Heart right ventricle (tissue), 16 donors: ENCODE measurements around the gene CACNA1C. TPM values are rescaled to one million over a fixed set of nuclear protein-coding genes. Genes with fewer than 3 reads are reported as not detected.
A peak's percentile ranks its signal among the peaks of the same experiment; 100 is the strongest.

ENCODE experiments used
- ATAC-seq, 8 donors: fragments of 200-7000 bp; cut with Tn5 transposase; one replicate each; pipeline ENCODE4 v1.9.1; 2020; ENCODE audit warnings: mild to moderate bottlenecking in 8 of 8, moderate library complexity in 8 of 8, moderate number of reproducible peaks in 1 of 8
- DNase-seq, 2 donors: peaks; one replicate each; pipeline ENCODE4 v3.0.0-alpha.2; 2020
- H3K27ac ChIP-seq, 10 donors: fragments of 200-600 bp; sonication (generic) in 2 of 10; one replicate each; pipeline versions ENCODE4 v1.5.0 to v1.8.0; 2020 to 2022; ENCODE audit warnings: mild to moderate bottlenecking in 3 of 10
- H3K27me3 ChIP-seq, 7 donors: fragments of 200-600 bp; one replicate each; pipeline ENCODE4 v1.8.0; 2021 to 2022; ENCODE audit warnings: mild to moderate bottlenecking in 2 of 7
- H3K36me3 ChIP-seq, 9 donors: fragments of 200-600 bp; sonication (generic) in 1 of 9; one replicate each; pipeline versions ENCODE4 v1.5.0 to v1.8.0; 2020 to 2022; ENCODE audit warnings: mild to moderate bottlenecking in 2 of 9
- H3K4me1 ChIP-seq, 9 donors: fragments of 200-600 bp; sonication (generic) in 1 of 9; one replicate each; pipeline versions ENCODE4 v1.5.0 to v1.8.0; 2020 to 2022; ENCODE audit warnings: mild to moderate bottlenecking in 4 of 9
- H3K4me3 ChIP-seq, 10 donors: fragments of 200-600 bp; sonication (generic) in 2 of 10; one replicate each; pipeline versions ENCODE4 v1.5.0 to v1.8.0; 2020 to 2022; ENCODE audit warnings: mild to moderate bottlenecking in 7 of 10, moderate library complexity in 2 of 10
- H3K9me3 ChIP-seq, 11 donors: fragments of 200-600 bp in 10 of 11; sonication (generic) in 2 of 11; one replicate each; pipeline versions ENCODE4 v1.5.0 to v1.8.0; 2013 to 2022; ENCODE audit warnings: mild to moderate bottlenecking in 2 of 11, control low read depth in 1 of 11, moderate library complexity in 1 of 11
- WGBS, 2 donors: extraction: QIAGEN DNeasy Blood & Tissue Kit; methylation state at CpG; one replicate each; pipeline ENCODE4 v1.1.7; 2013; ENCODE audit warnings: inconsistent platforms in 1 of 2; 5-methylcytosine and 5-hydroxymethylcytosine counted together
- intact Hi-C, 10 donors: fragments of 100-400 bp; cut with DNase I; formaldehyde crosslinking; loops; one replicate each; pipeline versions ENCODE4 v1.11.1 to v1.14.2; 2022
- polyA plus RNA-seq, 2 donors: library from polyadenylated mRNA; stranded (reverse); fragments of 200-250 nt; gene quantifications; one replicate each; pipeline ENCODE4 v1.2.3, GENCODE V29; 2013
- total RNA-seq, 10 donors: library from RNA; stranded (reverse); fragmentation: NEBNext Ultra II Directional in 3 of 10; extraction: Animal tissue kit (Norgen Biotek cat#: 25700) in 3 of 10; gene quantifications; one replicate each; pipeline versions ENCODE4 v1.2.1 to v1.2.4, GENCODE V29; 2021 to 2023
- TF ChIP-seq, protein P1 (sequence below), 9 donors: fragments of 200-600 bp; sonication (generic) in 2 of 9; IDR thresholded peaks; one replicate each; pipeline versions ENCODE4 v1.5.0 to v1.8.0; 2021 to 2022; ENCODE audit warnings: antibody characterized with exemption in 9 of 9, mild to moderate bottlenecking in 5 of 9, moderate library complexity in 1 of 9
- donor health status: Arrhythmogenic right ventricular cardiomyopathy.
- donor health status: ischemic (EF 13 %, LVEDD 7.1; RV severe dilation, severe dysfunction).
- donor health status: healthy with polysubstance abuse.
- donor health status: DM: no; HTN: yes; CAD: no.
- donor health status: DM: no; HTN: no; CAD: no.
- donor health status: ischemic (EF 25% LVEDD 6.9; RV normal size, moderate dysfunction).
- donor health status: ischemic (EF 25% LVEDD 5.7; RV mildly dilated, moderate dysfunction).
- donor health status: healthy.
- donor health status: DM: yes; HTN: yes; CAD: no.
- donor health status: Ischemic cardiomyopathy.
- donor health status: ischemic (EF 35%, LVEDD 5.7; RV mildly dilated, moderate dysfunction).
- donor health status: nonischemic (EF 11% LVEDD 7.7; RV severe dilation, severe dysfunction).
- donor health status: DM: yes; HTN: yes; CAD: no.
- donor health status: PGD.
- donor health status: ischemic (EF 29% LVEDD 5.4; RV normal size, mild dysfunction).
- donor health status: nonischemic (EF 23%, LVEDD 6.1; RV moderate dilation, normal function).

CACNA1C gene
- total and polyA plus RNA-seq, 12 donors, result 19.1 to 222 (median 183) TPM

DNA sequence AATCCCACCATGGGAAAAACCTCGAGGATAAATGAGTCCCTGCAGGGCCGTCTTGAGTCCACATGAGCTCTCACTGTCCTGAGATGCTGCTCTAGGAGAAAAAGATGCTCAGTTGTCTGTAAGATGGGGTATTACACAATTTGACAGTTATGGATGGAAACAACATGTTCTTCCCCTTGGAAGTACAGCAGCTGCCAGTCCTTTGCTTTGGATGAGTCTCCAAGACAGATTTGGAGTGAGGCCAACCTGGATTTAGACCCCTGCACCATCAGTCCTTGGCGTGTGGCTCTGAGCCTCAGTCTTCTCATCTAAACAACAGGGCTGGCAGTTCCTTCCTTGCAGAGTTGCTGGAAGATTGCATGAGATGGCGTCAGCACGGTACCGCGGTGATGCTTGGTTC is 432.9 kb downstream of the CACNA1C start:
- DNase-seq (no peak), ATAC-seq (peak in 2 of 8 donors; percentile 26 to 33)
- H3K4me1 ChIP-seq, result peaks cover 0 to 62% (median 12%) of the 10 kb centered on the region in 9 donors
- intact Hi-C loops, result loop anchor here in 1 of 10 donors (5.0 kb wide), 1 partner anchor 33 kb away; no protein-coding TSS in a partner anchor
- H3K27me3 ChIP-seq, result no peaks in the 10 kb centered on the region
- no peaks in the 10 kb centered on the region for H3K9me3 ChIP-seq
- H3K27ac ChIP-seq, result peak overlapping the region in 1 of 10 donors; percentile 39
- peaks cover 0 to 49% (median 4%) of the 10 kb centered on the region in 9 donors for H3K36me3 ChIP-seq
- no peak overlapping the region for H3K4me3 ChIP-seq
- TF ChIP-seq, protein P1, sequence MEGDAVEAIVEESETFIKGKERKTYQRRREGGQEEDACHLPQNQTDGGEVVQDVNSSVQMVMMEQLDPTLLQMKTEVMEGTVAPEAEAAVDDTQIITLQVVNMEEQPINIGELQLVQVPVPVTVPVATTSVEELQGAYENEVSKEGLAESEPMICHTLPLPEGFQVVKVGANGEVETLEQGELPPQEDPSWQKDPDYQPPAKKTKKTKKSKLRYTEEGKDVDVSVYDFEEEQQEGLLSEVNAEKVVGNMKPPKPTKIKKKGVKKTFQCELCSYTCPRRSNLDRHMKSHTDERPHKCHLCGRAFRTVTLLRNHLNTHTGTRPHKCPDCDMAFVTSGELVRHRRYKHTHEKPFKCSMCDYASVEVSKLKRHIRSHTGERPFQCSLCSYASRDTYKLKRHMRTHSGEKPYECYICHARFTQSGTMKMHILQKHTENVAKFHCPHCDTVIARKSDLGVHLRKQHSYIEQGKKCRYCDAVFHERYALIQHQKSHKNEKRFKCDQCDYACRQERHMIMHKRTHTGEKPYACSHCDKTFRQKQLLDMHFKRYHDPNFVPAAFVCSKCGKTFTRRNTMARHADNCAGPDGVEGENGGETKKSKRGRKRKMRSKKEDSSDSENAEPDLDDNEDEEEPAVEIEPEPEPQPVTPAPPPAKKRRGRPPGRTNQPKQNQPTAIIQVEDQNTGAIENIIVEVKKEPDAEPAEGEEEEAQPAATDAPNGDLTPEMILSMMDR (IDR thresholded peaks at IDR 0.05), result no peak
- 75 to 77% methylated on average over 7 of the region's 7 CpGs for WGBS, 2 donors

DNA sequence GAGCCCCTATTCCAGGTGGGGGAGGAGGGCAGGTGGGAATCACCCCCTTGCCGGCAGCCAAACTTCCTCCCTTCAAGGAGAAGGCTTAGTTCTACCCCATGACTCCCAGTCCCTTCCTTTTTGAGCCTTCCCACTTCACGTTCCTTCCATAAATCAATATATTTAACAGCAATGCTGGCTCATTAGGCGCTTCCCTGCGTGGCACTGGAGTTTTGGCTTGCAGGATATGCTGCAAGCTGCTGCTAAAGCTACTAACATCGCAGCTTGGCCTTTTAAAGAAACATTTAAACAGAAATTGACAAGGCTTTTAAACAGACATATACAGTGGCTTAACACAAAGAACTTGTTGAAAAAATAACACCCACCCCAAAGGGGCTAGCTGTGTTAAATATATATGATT is 434.0 kb downstream of the CACNA1C start:
- no peak for ATAC-seq
- no peak for DNase-seq
- no peak overlapping the region for H3K27ac ChIP-seq
- TF ChIP-seq, protein P1 (IDR thresholded peaks at IDR 0.05), result no peak
- WGBS, 2 donors, result 90 to 96% methylated on average over 5 of the region's 5 CpGs
- peaks cover 0 to 68% (median 18%) of the 10 kb centered on the region in 9 donors for H3K4me1 ChIP-seq
- H3K36me3 ChIP-seq, result peaks cover 0 to 50% (median 4%) of the 10 kb centered on the region in 9 donors
- no peaks in the 10 kb centered on the region for H3K9me3 ChIP-seq
- no peaks in the 10 kb centered on the region for H3K27me3 ChIP-seq
- no peak overlapping the region for H3K4me3 ChIP-seq
- intact Hi-C loops, result loop anchor here in 1 of 10 donors (5.0 kb wide), 1 partner anchor 34 kb away; no protein-coding TSS in a partner anchor

DNA sequence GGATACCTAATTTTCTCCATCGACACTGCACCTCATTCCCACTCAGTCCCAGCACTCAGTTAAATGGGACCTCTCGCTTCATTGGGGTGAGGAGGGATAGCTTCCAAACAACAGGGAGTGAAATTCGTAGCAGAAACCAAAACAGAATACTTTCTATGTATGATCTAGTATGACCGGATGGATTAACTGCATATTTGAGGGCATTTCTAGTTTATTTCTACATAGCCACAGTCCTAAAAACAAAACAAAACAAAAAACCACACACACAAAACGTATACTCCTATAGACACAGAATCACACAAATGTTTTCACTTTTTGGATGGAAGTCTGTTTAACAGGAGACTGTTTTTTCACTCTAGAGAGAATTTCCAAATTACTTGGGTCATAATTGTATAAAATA is 434.5 kb downstream of the CACNA1C start:
- H3K9me3 ChIP-seq, result no peaks in the 10 kb centered on the region
- H3K36me3 ChIP-seq, result peaks cover 0 to 53% (median 4%) of the 10 kb centered on the region in 9 donors
- intact Hi-C loops, result loop anchor here in 1 of 10 donors (5.0 kb wide), 1 partner anchor 35 kb away; no protein-coding TSS in a partner anchor
- H3K27me3 ChIP-seq, result no peaks in the 10 kb centered on the region
- H3K4me3 ChIP-seq, result no peak overlapping the region
- WGBS, 2 donors, result 95 to 98% methylated on average over 5 of the region's 5 CpGs
- DNase-seq (no peak), ATAC-seq (no peak)
- peaks cover 0 to 66% (median 20%) of the 10 kb centered on the region in 9 donors for H3K4me1 ChIP-seq
- no peak overlapping the region for H3K27ac ChIP-seq
- TF ChIP-seq, protein P1 (IDR thresholded peaks at IDR 0.05), result no peak

DNA sequence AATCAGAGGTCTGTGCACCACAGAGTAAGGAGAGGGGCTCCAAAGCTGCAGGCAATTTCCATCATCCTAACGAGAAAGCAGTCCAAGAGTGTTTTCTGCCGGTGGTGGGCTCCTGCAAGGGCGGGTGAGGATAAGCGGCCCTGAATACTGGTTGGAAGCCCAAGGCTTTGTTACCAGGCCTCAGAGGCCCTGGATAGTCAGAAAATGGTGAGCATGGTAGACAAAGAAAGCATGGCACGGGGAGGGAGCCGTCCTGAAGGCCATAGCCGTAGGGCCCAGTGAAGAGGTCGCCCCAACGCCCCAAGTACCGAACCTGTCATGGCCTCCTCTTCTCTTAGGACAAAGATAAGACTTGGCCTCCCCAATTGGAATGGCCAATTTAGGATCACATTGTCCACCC is 435.3 kb downstream of the CACNA1C start:
- no peaks in the 10 kb centered on the region for H3K9me3 ChIP-seq
- TF ChIP-seq, protein P1 (IDR thresholded peaks at IDR 0.05), result no peak
- intact Hi-C loops, result loop anchor here in 1 of 10 donors (5.0 kb wide), 1 partner anchor 36 kb away; no protein-coding TSS in a partner anchor
- WGBS, 2 donors, result 96 to 97% methylated on average over 10 of the region's 10 CpGs
- peaks cover 0 to 55% (median 4%) of the 10 kb centered on the region in 9 donors for H3K36me3 ChIP-seq
- H3K4me1 ChIP-seq, result peaks cover 0 to 66% (median 27%) of the 10 kb centered on the region in 9 donors
- DNase-seq, result no peak
- no peaks in the 10 kb centered on the region for H3K27me3 ChIP-seq
- H3K27ac ChIP-seq, result no peak overlapping the region
- no peak overlapping the region for H3K4me3 ChIP-seq
- no peak for ATAC-seq
